ENCODE measurements around the gene NDST3.
A peak's percentile ranks its signal among the peaks of the same experiment; 100 is the strongest.
"Not testable (repeated sequence)": the region's sequence is repeated elsewhere in the genome, so short reads cannot be mapped to it uniquely, and the experiment has no call there.

Gene NDST3

DNA sequence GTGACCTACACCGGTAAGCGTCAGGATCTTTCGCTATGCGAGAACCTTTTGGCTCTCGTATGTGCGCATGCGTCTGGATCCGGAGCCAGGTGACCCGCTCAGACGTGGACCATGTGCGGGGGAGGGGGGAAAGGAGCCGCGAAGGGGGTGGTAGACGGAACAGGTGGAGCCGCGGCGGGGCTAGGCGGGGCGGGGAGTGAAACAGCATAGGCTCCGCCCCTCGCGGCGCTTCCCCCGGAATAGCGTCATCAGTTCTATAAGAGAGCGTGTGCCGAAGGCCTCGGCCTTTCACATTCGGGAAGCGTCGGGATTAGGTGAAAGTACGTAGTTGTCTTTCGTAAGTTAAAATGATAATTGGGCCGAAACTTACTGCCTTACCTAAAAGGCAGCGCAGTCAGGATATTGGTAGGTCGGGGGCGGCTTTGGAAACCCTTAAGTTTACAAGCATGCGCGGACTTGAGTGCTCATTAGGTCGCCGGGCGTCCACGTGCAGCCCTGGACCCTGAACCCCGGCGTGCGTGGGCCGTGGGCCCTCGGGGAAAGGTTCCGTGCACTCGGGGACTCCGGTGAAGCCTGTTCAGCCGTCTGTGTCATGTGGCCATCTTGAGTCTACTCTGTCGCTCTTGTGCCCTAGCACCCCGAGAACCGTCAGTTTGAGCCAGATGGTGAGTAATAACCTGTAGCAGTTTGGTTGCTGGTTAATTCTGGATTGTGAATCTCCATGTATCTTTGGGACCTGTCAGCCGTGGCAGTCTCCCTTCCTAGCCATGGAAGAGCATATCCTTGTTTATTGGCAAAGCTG is 244.4 kb downstream of the NDST3 start:
- peak; percentile 98 for DNase-seq

DNA sequence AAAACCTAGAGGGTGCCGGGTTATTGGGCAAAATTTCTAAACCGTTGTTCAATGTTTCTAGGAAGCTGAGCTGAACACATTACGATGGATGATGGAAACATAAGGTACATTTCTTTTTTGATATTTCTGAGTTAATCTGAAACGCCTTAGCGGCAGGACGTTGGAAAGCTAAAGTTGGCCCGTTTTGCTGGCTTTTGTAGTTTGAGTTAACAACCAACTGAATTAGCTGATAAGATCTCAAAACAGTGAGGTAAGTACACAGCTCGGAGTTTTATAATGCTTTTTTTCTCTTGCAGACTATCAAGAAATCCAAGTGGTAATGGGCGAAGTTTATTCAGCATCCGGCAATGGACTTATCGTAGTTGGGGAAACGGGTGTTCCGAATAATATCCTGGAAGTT is 245.0 kb downstream of the NDST3 start:
- DNase-seq: no peak

DNA sequence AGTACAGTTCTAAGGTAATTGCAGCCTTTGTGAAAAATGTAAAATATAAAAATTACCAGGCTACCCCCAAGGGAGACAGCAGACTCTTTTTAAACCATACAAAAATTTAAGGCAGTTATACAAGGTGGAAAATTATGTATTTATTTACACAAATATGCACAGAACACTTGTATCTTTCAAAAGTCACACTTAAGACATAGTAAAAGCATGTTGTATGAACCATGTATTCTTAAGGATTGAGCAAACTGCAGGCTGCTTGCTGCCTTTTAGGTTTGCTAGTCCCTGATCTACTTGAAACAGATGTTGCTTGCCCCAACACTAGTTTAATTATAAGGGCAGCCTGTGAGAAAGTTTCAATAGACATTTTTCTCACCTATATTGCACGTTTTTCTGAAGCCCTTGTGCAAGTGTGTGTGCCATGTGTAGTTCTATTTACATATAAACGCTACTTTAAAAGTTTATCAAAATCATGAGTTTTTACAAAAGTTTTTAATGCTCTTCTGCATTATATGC is 245.7 kb downstream of the NDST3 start:
- DNase-seq: no peak

DNA sequence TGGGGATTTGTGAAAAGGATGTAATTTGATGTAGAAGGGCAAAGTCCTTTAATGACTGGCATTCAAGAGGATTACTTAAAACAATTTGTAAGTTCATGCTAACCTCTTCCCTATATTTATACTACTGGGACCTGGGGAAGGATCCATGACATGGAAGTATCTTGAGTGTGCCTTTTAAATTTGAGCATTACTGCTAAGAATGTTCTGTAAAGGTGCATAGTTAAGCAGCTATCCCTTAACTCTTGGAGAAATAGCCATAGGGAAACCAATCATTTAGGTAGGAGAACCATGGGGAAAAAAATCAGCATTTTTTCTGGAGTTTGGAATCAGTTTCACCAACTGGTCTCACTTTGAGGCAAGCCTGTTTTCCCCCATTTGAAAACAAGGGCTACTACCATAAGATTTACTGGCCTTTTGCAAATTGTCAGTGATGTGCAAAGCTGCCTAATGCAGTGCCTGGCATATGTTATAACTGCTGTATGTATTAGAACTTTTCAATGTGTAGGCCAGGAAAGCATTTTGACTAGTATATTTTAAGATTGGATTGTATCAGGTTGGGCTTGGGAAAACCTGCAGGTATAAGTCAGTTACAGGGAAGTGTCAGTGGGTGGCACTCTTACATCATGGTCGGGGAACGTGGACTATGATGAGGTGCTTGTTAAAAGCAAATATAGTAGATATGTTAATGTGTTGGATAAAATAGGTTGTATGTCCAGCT is 246.4 kb downstream of the NDST3 start:
- DNase-seq: peak; percentile 30

DNA sequence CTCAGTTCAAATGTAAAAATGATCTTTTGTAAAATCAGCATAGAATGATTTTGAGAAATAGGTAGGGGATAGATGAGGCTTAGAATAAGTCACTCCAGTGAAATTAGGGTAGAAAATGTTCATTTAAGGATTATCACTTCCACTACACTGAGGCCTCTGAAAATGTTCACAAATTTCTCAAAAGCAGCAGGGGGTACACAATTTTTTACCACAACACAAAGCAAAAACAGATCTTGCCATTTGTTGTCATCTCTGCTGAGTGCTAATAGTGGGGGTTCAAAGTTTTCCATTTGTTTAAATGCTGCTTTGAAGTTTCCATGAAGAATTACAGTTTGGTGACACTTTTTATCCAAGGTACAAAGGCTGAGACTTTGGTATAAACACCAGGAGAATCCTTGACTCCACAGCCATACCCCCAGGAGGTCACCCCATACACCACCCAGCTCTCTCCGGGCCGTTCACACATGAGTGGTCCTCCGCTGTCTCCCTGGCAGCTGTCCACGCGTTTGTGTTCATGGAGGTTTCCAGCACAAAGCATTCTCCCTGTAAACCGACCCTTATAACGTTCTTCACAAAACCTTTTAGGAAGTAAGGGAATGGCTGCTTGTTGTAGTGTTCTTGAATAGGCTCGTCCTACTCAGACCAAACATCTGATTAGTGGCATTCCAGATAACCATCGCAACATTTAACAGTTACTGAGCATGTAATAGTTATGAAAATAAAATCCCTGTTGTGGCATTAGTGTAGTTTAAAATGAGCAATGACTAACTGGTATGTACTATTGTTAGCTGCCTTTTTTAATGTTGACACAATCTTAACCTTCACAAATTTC is 247.5 kb downstream of the NDST3 start:
- no peak for DNase-seq

DNA sequence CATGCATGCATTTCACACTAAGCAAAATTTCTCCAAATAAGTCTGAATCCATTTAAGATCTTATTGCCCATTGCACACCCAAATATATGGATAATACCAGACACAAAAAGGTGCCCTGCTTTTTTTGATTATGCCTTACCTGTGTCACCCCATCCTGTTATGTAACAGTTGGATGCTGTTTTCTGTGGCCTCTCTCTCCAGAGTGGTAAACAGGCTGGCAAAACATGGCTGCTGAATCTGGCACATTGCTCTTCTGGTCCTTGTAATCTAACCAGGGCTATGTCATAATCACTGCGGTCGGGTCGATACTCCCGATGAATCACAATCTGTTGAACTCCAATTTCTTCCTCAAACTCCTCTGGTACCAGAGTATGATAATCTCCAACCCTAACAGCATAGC is 248.4 kb downstream of the NDST3 start:
- no peak for DNase-seq

DNA sequence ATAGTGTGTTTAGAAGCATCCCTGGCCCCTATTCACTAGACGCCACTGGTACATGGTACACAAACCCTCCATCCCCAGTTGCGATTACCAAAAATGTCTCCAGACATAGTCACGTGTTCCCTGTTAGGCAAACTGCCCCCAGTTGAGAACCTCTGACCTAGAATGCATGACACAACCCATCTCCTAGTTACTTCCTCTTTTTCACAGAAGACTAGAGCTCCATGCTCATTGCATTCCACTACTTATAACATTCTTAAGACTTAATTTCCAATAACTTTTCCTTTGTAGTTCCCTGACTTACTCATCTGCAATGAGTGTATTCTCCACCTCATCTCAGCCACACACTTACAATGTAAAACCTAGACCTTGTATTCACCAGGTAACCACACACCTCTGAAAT is 249.9 kb downstream of the NDST3 start:
- no peak for DNase-seq

DNA sequence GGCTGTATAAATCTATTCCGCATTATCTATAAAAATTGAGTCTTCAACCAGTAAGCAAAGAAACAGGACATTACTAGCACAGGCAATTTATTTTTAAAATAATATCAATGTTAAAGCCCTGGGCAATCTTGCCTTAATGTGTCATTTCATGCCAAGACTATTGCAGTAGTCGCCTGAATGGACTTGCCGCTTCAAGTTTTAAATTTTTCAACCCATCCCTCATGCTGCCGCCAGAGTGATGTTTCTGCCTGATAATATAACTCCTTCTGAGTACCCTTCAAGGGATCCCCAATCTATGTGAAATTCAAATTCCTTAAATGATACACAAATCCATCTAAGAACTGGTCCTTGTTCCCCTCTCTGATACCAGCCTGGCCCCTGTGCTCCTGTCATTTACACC is 251.6 kb downstream of the NDST3 start:
- DNase-seq: no peak

DNA sequence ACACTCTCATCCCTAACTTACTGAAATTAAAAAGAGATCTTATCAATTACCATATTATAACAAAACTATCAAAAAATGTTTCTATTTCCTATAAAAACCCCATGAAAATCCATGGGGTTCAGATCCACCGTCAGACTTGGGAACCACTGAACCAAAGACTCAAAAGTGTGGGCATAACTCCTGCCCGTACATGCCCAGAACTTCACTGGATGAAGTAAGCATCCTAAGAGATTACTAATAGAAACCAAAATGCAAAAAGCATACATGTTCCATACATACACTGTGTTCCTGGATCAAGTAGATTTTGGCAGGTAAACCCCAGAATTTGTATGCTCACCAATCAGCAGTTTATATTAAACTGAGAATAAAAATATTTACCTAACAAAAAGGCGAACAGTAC is 252.4 kb downstream of the NDST3 start:
- no peak for DNase-seq

DNA sequence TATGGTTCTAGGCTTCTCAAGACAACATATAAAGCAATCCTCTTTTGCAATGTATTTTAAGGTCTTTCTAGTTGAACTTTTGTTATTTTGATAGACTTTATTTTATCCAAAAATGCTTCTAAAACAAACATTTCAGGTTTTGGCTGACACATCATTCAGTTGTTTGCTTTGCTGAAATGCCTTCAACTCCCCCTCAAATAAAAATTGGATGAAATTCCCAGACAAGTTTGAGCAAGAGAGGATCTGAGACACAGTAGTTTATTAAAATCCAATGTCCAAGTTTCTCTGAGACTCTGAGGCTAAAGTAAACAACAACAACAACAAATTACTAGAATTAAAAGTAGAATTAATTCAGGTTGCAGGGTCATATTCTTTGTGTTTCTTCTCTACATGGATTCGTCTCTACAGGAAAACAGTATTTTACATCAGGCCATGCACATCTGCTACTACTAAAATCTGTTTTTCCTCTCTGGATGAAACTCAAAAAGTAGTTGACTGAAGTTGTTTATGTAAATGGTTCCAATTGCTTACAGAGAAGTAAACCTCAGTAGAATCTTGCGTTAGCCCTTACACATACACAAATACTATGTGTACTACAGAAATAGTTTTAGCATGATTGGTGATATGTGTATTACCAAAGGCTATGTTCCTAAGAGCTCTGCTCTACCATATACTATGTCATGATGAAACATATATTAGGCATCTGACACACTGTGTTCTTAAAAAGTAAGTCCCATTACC is 253.6 kb downstream of the NDST3 start:
- no peak for DNase-seq

DNA sequence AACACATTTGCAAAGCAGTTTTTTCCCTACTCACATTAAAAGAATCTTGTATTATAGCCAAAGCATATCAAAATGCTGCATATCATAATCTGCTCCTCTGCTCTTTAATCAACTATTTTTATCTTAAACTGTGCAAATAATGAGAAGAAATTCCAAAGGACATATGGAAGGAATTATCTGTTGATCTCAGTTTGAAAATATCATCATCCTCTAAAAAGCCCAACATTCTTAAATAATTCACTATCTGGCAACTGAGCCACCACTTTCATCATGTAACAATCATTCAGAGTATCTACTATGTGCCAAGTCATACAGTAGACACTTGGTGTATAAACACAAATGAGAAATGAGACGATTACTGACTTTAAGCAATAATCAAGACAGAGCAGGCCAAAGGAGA is 255.5 kb downstream of the NDST3 start:
- DNase-seq: no peak

DNA sequence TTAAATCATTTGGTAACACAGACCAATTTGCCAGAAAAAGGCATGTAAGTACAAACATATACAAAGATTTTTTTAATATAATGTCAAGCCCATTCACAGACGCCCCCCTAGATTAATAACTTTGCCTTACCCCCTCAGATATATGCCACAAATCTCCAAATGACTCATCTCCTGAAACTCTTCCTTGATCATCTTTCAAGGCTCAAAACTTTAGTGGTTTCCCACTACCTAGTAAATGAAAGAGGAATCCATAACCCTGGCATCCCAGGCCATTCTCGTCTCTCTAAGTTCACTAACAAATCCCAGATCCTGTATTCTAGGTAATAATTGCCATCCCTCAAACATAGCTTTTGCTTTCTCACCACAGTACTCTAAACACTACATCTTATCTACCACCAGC is 256.7 kb downstream of the NDST3 start:
- no peak for DNase-seq

DNA sequence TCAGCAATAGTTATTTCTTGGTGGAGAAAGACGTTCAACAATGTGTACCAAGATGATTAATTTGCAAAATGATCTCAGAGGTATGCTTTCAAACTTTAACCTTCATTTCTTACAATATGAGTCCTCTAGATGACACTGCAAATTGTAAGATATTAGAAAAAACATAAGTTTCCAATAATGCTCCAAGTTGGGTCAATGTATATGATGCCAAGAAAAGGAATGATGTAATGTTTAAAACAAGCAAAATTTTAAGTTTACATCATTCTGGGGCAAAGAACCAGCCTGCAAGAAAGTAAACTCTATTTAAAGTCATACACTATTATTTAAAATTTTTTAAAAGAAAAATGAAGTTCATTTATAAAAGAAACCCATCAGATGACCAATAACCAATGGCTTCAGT is 262.4 kb downstream of the NDST3 start:
- DNase-seq: no peak

DNA sequence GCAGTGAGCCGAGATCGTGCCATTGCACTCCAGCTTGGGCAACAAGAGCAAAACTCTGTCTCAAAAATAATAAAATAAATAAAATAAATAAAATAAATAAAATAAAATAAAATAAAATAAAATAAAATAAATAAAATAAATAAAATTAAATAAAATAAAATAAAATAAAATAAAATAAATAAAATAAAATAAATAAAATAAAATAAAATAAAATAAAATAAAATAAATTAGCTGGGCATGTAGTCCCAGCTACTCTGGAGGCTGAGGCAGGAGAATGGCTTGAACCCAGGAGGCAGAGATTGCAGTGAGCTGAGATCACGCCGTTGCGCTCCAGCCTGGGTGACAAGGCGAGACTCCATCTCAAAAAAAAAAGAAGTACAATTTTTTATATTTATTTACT is 265.3 kb downstream of the NDST3 start:
- not testable (repeated sequence) for DNase-seq

DNA sequence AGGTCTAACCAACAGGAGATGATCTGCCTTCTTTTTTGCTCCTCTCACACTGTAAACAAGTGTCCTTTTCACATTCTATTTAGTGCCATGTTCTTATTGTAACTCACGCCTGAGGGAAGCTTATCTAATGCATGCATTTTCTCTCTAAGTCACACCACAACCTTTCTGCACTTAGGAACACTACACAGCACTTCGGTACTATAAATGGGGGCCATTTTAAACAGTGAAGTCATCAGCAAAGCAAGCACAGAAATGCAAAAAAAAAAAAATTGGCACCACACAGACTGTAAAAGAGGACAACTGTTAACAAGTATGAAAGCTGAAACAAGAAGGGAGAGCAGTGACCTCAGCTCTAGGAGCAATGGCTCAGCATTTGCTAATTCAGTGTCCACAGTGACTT is 273.4 kb downstream of the NDST3 start:
- no peak for DNase-seq

Data from activated CD4-positive, alpha-beta T cell treated with anti-CD3 and anti-CD28 coated beads, Interleukin-2, amount 50 U/mL, for 1 hour (primary cell).